SK-N-MC (cell line): ENCODE measurements around the gene RP2.

ENCODE experiments used
- EZH2 ChIP-seq: fragments of 200-600 bp; sonication (generic); IDR thresholded peaks from one replicate; pipeline ENCODE4 v1.6.1; 2017; ENCODE audit warnings: antibody characterized with exemption
- POLR2AphosphoS5 ChIP-seq: IDR thresholded peaks from 2 replicates; pipeline ENCODE4 v1.6.1; 2012; ENCODE audit warnings: mild to moderate bottlenecking, low read depth, low read length, borderline replicate concordance

DNA sequence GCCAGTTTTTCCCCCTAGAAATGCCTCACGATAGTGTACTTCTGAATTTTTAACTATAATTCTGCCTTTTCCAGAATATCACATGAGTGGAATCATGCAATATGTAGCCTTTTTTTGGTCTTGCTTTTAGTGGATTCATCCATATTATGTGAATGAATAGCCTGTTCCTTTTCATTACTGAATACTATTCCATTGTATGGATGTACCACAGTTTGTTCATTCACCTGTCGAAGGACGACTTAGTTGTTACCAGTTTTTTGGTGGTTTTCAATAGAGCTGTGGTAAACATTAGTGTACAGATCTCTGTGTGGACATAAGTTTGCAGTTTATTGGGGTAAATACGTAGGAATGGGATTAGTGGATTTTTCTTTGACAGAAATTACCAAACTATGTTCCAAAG, 83.4 kb downstream of the RP2 start:
- TF ChIP-seq EZH2 (no peak), POLR2AphosphoS5 (no peak)
